K562 (cell line): ENCODE measurements around the gene DDC. TPM values are rescaled to one million over a fixed set of nuclear protein-coding genes. Genes with fewer than 3 reads are reported as not detected.

Experiments
- ATAC-seq: fragments of 200-7000 bp; cut with Tn5 transposase; 3 replicates; pipeline ENCODE4 v1.9.1; 2020; ENCODE audit warnings: moderate library complexity
- BruUV-seq: library from RNA; stranded (reverse); fragments of 400-500 nt; replicated peaks from 2 replicates; lab custom pipeline; 2021; lab: Mats Ljungman, UMichigan
- CTCF ChIA-PET: fragments of 300-600 bp; formaldehyde crosslinking; extraction: SDS; loops from one replicate; lab custom pipeline; 2021; ENCODE audit warnings: low intra/inter-chr PET ratio; lab: Yijun Ruan, JAX
- POLR2A ChIA-PET: fragments of 300-600, 350-650 bp; sonication (Branson Sonifier 250); formaldehyde crosslinking; extraction: SDS; loops from one replicate; lab custom pipeline; 2021; ENCODE audit warnings: antibody characterized with exemption, inconsistent platforms; lab: Yijun Ruan, JAX
- DNase-seq, 4 experiments: peaks; one replicate each; pipeline versions ENCODE4 v3.0.0 to v3.0.0-alpha.2; 2011 to 2018; ENCODE audit warnings: low spot score in 3 of 4, mixed read lengths in 3 of 4; ENCODE audit errors: extremely low read depth in 1 of 4
- FAIRE-seq: peaks from 2 replicates; lab custom pipeline; 2011; peaks lifted over from hg19 to GRCh38; lab: Jason Lieb, UNC
- H2AFZ ChIP-seq: 2 replicates; pipeline ENCODE4 v1.6.0; 2011; ENCODE audit warnings: low read depth, low read length, control low read depth, inconsistent platforms
- H3K27ac ChIP-seq: fragments of 200-600 bp; 3 replicates; pipeline ENCODE4 v1.8.0; 2011; ENCODE audit warnings: low read depth, mild to moderate bottlenecking, control low read depth, inconsistent platforms, low read length, moderate library complexity, mixed read lengths; ENCODE audit errors: extremely low read depth
- H3K27me3 ChIP-seq, 2 experiments: fragments of 300-600 bp in 1 of 2; 2 replicates in 1 of 2; 3 replicates in 1 of 2; pipeline versions ENCODE4 v1.6.0 to v1.8.0; 2011; ENCODE audit warnings: inconsistent platforms in 2 of 2, low read length in 2 of 2, mild to moderate bottlenecking in 1 of 2, mixed read lengths in 1 of 2, moderate library complexity in 1 of 2; ENCODE audit not compliant: control insufficient read depth in 2 of 2, insufficient read depth in 2 of 2
- H3K36me3 ChIP-seq: fragments of 300-600 bp; 3 replicates; pipeline ENCODE4 v1.8.0; 2011; ENCODE audit warnings: mild to moderate bottlenecking, low read length, inconsistent platforms; ENCODE audit not compliant: control insufficient read depth, insufficient read depth
- H3K4me1 ChIP-seq, 2 experiments: fragments of 200-600 bp in 1 of 2; replicated peaks in 1 of 2; 2 replicates in 1 of 2; 3 replicates in 1 of 2; pipeline versions ENCODE4 v1.5.1 to v1.8.0; 2011; ENCODE audit warnings: inconsistent platforms in 2 of 2, low read length in 2 of 2, mild to moderate bottlenecking in 1 of 2, mixed read lengths in 1 of 2, moderate library complexity in 1 of 2; ENCODE audit not compliant: control insufficient read depth in 2 of 2, insufficient read depth in 2 of 2
- H3K4me2 ChIP-seq: 2 replicates; pipeline ENCODE4 v1.6.1; 2011; ENCODE audit warnings: low read length, control low read depth, inconsistent platforms, mixed read lengths; ENCODE audit not compliant: insufficient read depth
- H3K4me3 ChIP-seq: fragments of 200-600 bp; sonication (generic), shearing (Covaris generic); 2 replicates; pipeline ENCODE4 v1.5.1; 2016; ENCODE audit warnings: control low read depth, inconsistent platforms
- H3K79me2 ChIP-seq: fragments of 200-600 bp; 3 replicates; pipeline ENCODE4 v1.8.0; 2011; ENCODE audit warnings: low read length, inconsistent platforms; ENCODE audit not compliant: control insufficient read depth, insufficient read depth
- H3K9ac ChIP-seq, 2 experiments: 2 replicates each; pipeline versions ENCODE4 v1.6.0 to v1.6.1; 2011; ENCODE audit warnings: low read depth in 2 of 2, low read length in 2 of 2, control low read depth in 1 of 2, inconsistent platforms in 1 of 2, mild to moderate bottlenecking in 1 of 2, mixed read lengths in 1 of 2; ENCODE audit not compliant: insufficient read depth in 1 of 2
- H3K9me1 ChIP-seq: one replicate; pipeline ENCODE4 v1.6.0; 2011; ENCODE audit warnings: inconsistent platforms, mild to moderate bottlenecking, low read length, moderate library complexity; ENCODE audit not compliant: control insufficient read depth, insufficient read depth
- H3K9me3 ChIP-seq: replicated peaks from 2 replicates; pipeline ENCODE4 v1.5.1; 2011; ENCODE audit warnings: low read depth, low read length, inconsistent platforms; ENCODE audit not compliant: control insufficient read depth, insufficient read depth
- H4K20me1 ChIP-seq: replicated peaks from 2 replicates; pipeline ENCODE4 v1.6.1; 2011; ENCODE audit warnings: low read length, inconsistent platforms, mixed read lengths; ENCODE audit not compliant: control insufficient read depth, insufficient read depth
- DMBX1 ChIP-seq: fragments of 250-450 bp; sonication (Bioruptor Pico); IDR thresholded peaks from 2 replicates; pipeline ENCODE4 v1.8.0; 2022; ENCODE audit warnings: inconsistent platforms, mild to moderate bottlenecking, moderate library complexity, borderline replicate concordance
- GABPB1 ChIP-seq: sonication (generic); formaldehyde crosslinking; IDR thresholded peaks from 2 replicates; pipeline ENCODE4 v1.8.0; 2022; ENCODE audit warnings: mild to moderate bottlenecking, missing genetic modification reagents
- ID3 ChIP-seq, 2 experiments: fragments of 250-450 bp in 1 of 2; fragments of 450-650 bp in 1 of 2; sonication (Bioruptor Pico) in 1 of 2; IDR thresholded peaks; 2 replicates each; pipeline versions ENCODE4 v1.6.1 to v1.8.0; 2016 to 2021; ENCODE audit warnings: mild to moderate bottlenecking in 2 of 2, moderate library complexity in 2 of 2, missing compliant biosample characterization in 1 of 2, missing genetic modification characterization in 1 of 2
- L3MBTL2 ChIP-seq: fragments of 450-650 bp; IDR thresholded peaks from 2 replicates; pipeline ENCODE4 v1.6.1; 2016; ENCODE audit warnings: mild to moderate bottlenecking, moderate library complexity
- MTA3 ChIP-seq: fragments of 450-650 bp; formaldehyde crosslinking; IDR thresholded peaks from 2 replicates; pipeline ENCODE4 v1.6.1; 2017; ENCODE audit warnings: mild to moderate bottlenecking, borderline replicate concordance
- NR2C1 ChIP-seq, 2 experiments: fragments of 450-650 bp; IDR thresholded peaks; 2 replicates each; pipeline ENCODE4 v1.6.1; 2017; ENCODE audit warnings: mild to moderate bottlenecking in 2 of 2, antibody characterized with exemption in 1 of 2, inconsistent platforms in 1 of 2, missing compliant biosample characterization in 1 of 2, missing genetic modification characterization in 1 of 2
- PCBP1 ChIP-seq: fragments of 200-400 bp; formaldehyde crosslinking; IDR thresholded peaks from 2 replicates; pipeline ENCODE4 v1.6.1; 2018; ENCODE audit warnings: mild to moderate bottlenecking, low read depth, low read length; ENCODE audit not compliant: poor library complexity, severe bottlenecking
- RBFOX2 ChIP-seq: fragments of 200-400 bp; formaldehyde crosslinking; IDR thresholded peaks from 2 replicates; pipeline ENCODE4 v1.6.1; 2017; ENCODE audit warnings: low read depth, mild to moderate bottlenecking, low read length, moderate library complexity
- SIN3A ChIP-seq, 2 experiments: fragments of 150-350 bp in 1 of 2; IDR thresholded peaks; 2 replicates each; pipeline ENCODE4 v1.6.1; 2011 to 2016; ENCODE audit warnings: borderline replicate concordance in 2 of 2, low read depth in 2 of 2, low read length in 2 of 2, mild to moderate bottlenecking in 2 of 2, moderate library complexity in 2 of 2; ENCODE audit not compliant: control insufficient read depth in 1 of 2
- STAT5A ChIP-seq: IDR thresholded peaks from 2 replicates; pipeline ENCODE4 v1.6.1; 2012; ENCODE audit warnings: low read length, inconsistent platforms, borderline replicate concordance
- WGBS: fragments of 100-300 bp; shearing (Covaris generic); methylation state at CpG from one replicate; pipeline ENCODE4 v1.1.6; 2016; ENCODE audit warnings: low coverage, mixed read lengths; ENCODE audit not compliant: insufficient coverage; ENCODE audit errors: missing lambda C conversion rate; 5-methylcytosine and 5-hydroxymethylcytosine counted together
- in situ Hi-C: fragments of 300-500 bp; cut with MboI; formaldehyde crosslinking; loops from 4 replicates; pipeline ENCODE4 v1.15.0; 2018; ENCODE audit warnings: inconsistent platforms, mixed read lengths
- intact Hi-C: fragments of 100-400 bp; cut with micrococcal nuclease; formaldehyde crosslinking; loops from 2 replicates; pipeline ENCODE4 v1.14.2; 2022
- polyA plus RNA-seq, 8 experiments: library from polyadenylated mRNA; depleted of rRNA in 4 of 8; stranded (reverse) in 5 of 8; unstranded in 3 of 8; fragments of >200 nt; fragmentation: Nextera tagmentation in 2 of 8; fragmentation: Illumina TruSeq in 1 of 8; extraction: Ambion mirVana in 2 of 8; extraction: Trizol in 1 of 8; gene quantifications; 2 replicates each; pipeline versions ENCODE4 v1.2.1 to v1.2.3, GENCODE V29; 2011 to 2014; ENCODE audit warnings: inconsistent platforms in 1 of 8, missing spikeins in 1 of 8
- total RNA-seq, 7 experiments: library from RNA; depleted of rRNA in 6 of 7; stranded (reverse); fragments of >200 nt in 6 of 7; fragmentation: Illumina TruSeq in 2 of 7; extraction: Trizol in 2 of 7; gene quantifications; 2 replicates each; pipeline versions ENCODE4 v1.2.1 to v1.2.3, GENCODE V29; 2011 to 2021; ENCODE audit warnings: low replicate concordance in 1 of 7

The DDC gene
- total and polyA plus RNA-seq, 9 of the 15 experiments (the other 6 are each of a cell fraction or from before 2014, with no cell fraction given), result not detected

- TF ChIP-seq RBFOX2, result peak; percentile 87
- TF ChIP-seq DMBX1 (CRISPR knock-in tag), result peak; percentile 48; the same call in 1 of the 2 replicates
- no peak for TF ChIP-seq NR2C1 (IDR thresholded peaks at IDR 0.05)
- TF ChIP-seq NR2C1 (tag; IDR thresholded peaks at IDR 0.05), result no peak
- no peak for TF ChIP-seq STAT5A
- peak in 1 of 2 experiments; percentile 8; a peak in 1 of 4 replicates for TF ChIP-seq SIN3A (IDR thresholded peaks at IDR 0.05; ENCODE audit: borderline replicate concordance in 2 of 2, control insufficient read depth in 1 of 2, low read depth in 2 of 2, low read length in 2 of 2)
- peak; percentile 56 for TF ChIP-seq GABPB1 (CRISPR knock-in tag)
- TF ChIP-seq L3MBTL2, result peak; percentile 93
Measured at GRCh38 chr7:50449881-50450589, 115.2 kb downstream of the DDC start, which contains the start of gene FIGNL1 (continued).

DNA sequence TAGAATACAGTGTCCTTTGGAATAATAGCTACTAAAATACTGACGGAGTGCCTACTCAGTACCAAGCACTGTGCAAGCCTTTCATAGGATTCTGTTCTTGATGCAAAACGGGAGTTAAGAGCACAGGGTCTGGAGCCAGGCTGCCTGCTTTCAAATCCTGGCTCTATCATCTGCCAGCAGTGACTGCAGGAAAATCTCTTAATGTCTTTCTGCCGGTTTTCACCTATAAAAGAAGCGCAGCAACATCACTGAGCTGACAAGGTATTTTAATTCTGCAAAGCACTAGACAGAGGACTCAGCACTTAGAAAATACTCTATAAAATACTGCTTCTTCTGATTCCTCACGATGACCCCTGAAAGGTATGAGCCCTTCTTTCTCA lies 115.7 kb downstream of the DDC start:
- H3K79me2 ChIP-seq, result peaks cover 25% of the 10 kb centered on the region
- peaks cover 33% of the 10 kb centered on the region for H3K36me3 ChIP-seq
- peak overlapping the region; percentile 76 to 96 for H3K9ac ChIP-seq
- peak overlapping the region; percentile 95 for H2AFZ ChIP-seq
- CTCF ChIA-PET, result no interaction called here
- POLR2A ChIA-PET, result interaction anchor here (0.7 to 1.4 kb wide), 5 partner anchors 11 to 684 kb away, joined by 3 to 5 read pairs (median 3); no protein-coding TSS in a partner anchor
- no peaks in the 10 kb centered on the region for H4K20me1 ChIP-seq
- peak overlapping the region; percentile 73 for H3K4me3 ChIP-seq
- WGBS, result 2% methylated on average over 5 of the region's 5 CpGs
- intact Hi-C loops, result no loop called here
- no peak for DNase-seq
- BruUV-seq, result no TSS peak
- TF ChIP-seq MTA3 (no peak), PCBP1 (peak; percentile 6), ID3 (CRISPR knock-in tag; IDR thresholded peaks at IDR 0.05) (0 out of 2 replicates have a peak, but pooled peaks have one; percentile 22), ID3 (tag; IDR thresholded peaks at IDR 0.05) (no peak)
- TF ChIP-seq, all 486 proteins: peak for 2
- Histone ChIP-seq H3K4me1 (peaks cover 3 to 12% of the 10 kb centered on the region in 2 experiments; a peak in 4 of 5 replicates), H3K9me3 (no peaks in the 10 kb centered on the region), H3K4me2 (peak overlapping the region; percentile 87), H3K9me1 (no peaks in the 10 kb centered on the region), H3K27me3 (peaks cover under 1 to 3% of the 10 kb centered on the region in 2 experiments; a peak in 3 of 5 replicates), H3K27ac (peak overlapping the region; percentile 75)
- in situ Hi-C loops, result no loop called here
- ATAC-seq (peak; percentile 32), FAIRE-seq (no peak)
